Activated T-cell treated with anti-CD3 and anti-CD28 coated beads for 24 hours (primary cell): ENCODE measurements around the gene MYG1.
"Not testable (repeated sequence)": the region's sequence is repeated elsewhere in the genome, so short reads cannot be mapped to it uniquely, and the experiment has no call there.

ENCODE experiments used
- DNase-seq: peaks from one replicate; pipeline ENCODE4 v3.0.0-alpha.2; 2020; ENCODE audit warnings: low read depth

Gene MYG1

GRCh38 chr12:53287741-53288216 lies 11.7 kb upstream of the MYG1 start:
- peak; percentile 57 for DNase-seq

DNA sequence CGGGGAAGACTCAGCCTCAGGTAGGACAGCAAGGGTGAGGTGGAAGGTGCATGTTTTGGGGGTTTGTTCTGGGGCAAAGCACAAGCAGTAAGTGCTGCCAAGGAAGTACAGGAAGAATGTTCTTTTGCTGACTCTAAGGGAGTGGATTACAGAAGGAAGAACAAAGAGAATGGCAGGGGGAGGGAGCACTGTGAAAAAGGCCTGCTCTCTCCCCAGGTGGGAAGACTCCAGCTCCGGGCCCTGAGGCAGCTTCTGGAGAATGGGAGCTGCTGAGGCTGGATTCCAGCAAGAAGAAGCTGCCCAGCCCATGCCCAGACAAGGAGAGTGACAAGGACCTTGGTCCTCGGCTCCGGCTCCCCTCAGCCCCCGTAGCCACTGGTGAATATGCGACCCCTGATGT lies 11.2 kb upstream of the MYG1 start:
- no peak for DNase-seq

- no peak for DNase-seq
Measured at GRCh38 chr12:53289891-53290290, 9.6 kb upstream of the MYG1 start.

- no peak for DNase-seq
Measured at GRCh38 chr12:53290661-53291060, 8.8 kb upstream of the MYG1 start.

DNA sequence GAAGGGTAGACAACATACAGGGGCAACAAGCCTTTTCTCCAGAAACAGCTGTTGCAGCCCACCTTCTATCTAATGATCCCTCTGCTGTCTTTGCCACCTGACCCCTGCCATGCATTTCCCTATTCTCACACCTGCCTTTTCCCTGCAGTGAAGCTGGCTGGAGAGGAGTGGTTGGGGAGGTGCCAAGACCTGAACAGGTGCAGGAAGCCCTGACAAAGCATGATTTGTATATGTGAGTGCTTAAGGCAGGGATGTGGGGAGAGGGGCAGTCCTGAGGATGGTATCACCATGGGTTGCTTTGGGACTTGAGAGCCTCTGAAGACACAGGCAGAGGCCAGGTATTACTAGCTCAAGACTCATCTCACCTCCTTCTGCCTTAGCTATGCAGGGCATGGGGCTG lies 7.1 kb upstream of the MYG1 start:
- no peak for DNase-seq

GRCh38 chr12:53295070-53295890 lies 4.2 kb upstream of the MYG1 start, which contains the start of gene PFDN5:
TSS of gene PFDN5 (plus strand) at chr12:53295542. CDS start at chr12:53295568, 26 bp downstream.
- DNase-seq = peak; percentile 85

- no peak for DNase-seq
Measured at GRCh38 chr12:53295891-53296219, 3.6 kb upstream of the MYG1 start.

- not testable (repeated sequence) for DNase-seq
Measured at GRCh38 chr12:53297106-53297505, 2.4 kb upstream of the MYG1 start.

GRCh38 chr12:53298164-53298563 lies 1.3 kb upstream of the MYG1 start:
- no peak for DNase-seq

DNA sequence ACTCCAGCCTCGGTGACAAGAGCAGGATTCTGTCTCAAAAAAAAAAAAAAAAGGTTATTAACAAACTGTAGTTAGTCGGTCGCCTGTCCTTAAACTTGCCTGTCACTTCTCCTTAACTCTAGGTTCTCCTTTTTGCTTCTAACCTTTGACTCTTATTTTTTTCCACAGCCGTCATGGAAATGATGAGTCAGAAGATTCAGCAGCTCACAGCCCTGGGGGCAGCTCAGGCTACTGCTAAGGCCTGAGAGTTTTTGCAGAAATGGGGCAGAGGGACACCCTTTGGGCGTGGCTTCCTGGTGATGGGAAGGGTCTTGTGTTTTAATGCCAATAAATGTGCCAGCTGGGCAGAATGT lies 418 bp upstream of the MYG1 start:
- DNase-seq = peak; percentile 20

DNA sequence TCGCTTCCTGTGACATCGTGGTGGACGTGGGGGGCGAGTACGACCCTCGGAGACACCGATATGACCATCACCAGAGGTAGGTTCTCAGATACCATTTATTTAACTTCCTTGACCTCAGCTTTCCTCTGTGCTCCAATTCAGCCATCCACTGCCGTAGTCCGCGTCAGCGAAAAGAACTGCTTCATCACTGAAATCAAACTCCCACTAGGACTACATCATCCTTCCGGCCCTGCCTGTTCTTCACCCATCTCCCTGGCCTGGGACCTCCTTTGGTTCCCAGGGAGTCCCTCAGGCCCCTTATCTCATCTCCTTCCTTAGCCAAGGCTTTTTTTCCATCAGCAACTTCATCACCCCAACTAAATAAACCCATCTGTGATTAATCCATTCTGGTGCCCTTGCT lies 692 bp downstream of the MYG1 start:
- peak; percentile 5 for DNase-seq

DNA sequence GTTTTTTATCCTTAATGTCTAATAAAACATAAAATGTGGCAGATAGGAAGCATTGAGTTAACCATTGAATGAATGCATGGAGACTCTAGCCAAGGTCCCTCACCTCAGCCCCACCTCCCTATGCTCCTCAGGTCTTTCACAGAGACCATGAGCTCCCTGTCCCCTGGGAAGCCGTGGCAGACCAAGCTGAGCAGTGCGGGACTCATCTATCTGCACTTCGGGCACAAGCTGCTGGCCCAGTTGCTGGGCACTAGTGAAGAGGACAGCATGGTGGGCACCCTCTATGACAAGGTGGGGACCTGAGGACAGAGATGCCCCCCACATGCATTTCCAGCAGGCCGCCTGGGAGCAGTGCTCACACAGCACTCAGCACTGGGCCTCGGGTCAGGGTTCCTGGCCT lies 3.4 kb downstream of the MYG1 start:
- DNase-seq = no peak

- DNase-seq = no peak
Measured at GRCh38 chr12:53306826-53307225, 7.3 kb downstream of the MYG1 start.

GRCh38 chr12:53308276-53308675 lies 8.8 kb downstream of the MYG1 start:
- DNase-seq = no peak

DNA sequence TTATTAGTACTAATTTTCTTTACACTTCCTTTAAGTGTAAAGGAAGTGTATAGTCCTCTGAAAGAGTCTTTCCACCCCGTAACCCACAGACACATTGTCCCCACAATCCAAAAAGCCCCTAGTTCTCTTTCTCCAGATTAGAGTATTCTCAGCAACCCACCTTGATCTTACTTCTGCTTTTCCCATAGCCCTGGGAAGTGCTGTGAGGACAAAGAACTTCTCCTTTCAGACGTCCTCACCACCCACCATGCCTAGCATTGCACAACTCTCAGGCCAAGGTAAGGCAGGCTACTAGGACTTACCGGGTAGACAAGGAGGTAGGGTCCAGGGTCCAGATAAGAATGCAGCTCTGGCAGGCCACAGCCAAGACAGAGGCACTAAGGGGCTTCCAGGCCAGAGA lies 14.5 kb downstream of the MYG1 start:
- no peak for DNase-seq

DNA sequence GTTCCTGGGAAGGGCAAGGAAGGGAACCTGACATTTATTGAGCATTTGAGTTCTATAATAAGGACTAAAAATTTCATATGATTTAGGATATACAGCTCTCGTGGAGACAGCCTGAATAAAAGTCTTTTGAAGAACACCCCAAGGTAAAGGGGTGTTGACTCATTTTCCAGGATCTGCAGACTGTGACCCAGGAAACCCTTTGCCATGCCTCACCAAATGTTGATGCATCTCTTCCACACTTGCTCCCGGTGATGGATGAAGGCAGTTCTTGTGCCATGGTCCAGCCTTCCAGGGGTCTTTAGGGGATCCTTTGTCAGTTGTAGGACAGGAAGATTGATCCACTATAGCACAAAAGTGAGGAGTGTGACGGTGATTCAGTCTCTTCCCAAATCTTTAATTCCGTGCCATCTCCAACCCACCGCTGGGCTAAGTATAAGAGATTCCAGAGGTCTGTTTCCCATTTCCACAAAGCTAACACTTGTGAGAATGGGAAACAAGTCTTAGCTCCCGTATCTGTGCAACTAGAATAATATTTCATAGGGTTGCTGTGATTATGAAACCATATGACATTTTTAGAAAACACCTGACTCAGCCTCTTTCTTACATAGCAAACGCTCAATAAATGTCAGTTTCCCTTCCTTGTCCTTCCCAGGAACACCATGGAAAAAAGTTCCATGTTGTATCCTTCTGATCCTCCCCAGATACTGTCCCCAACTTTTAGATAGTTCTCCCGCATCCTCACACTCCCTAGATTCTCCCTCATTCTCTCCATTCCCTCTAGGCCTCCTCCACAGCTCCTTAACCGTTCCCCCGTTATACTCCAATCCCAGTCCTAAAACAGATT lies 21.1 kb downstream of the MYG1 start:
- no peak for DNase-seq

DNA sequence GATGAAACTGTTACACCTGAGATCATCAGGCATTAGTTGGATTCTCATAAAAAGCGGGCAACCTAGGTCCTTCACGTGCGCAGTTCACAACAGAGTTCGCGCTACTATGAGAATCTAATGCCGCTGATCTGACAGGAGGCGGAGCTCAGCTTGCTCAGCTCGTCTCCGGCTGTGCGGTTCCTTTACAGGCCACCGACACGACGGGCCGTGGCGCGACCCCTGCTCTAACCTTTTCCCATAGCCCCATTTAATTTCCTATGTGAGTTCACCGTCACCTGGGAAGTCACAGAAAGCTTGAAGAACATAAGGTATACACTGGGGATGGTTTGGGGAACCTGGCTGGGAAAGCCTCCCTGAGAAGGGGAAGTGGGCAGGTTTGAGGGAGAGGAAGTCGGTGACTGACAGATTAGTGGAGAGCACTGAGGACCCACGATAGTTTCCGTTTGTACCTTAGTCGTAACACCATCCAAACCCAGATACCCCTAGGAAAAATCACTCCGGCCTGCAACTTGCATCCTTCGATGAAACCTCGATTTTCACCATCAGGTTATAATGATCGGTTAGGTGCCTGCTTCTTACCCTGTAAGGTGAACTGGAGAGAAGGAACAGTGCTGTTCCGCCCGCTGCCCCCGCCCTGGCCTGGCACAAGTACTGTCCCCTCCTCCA lies 24.8 kb downstream of the MYG1 start:
- peak; percentile 55 for DNase-seq

DNA sequence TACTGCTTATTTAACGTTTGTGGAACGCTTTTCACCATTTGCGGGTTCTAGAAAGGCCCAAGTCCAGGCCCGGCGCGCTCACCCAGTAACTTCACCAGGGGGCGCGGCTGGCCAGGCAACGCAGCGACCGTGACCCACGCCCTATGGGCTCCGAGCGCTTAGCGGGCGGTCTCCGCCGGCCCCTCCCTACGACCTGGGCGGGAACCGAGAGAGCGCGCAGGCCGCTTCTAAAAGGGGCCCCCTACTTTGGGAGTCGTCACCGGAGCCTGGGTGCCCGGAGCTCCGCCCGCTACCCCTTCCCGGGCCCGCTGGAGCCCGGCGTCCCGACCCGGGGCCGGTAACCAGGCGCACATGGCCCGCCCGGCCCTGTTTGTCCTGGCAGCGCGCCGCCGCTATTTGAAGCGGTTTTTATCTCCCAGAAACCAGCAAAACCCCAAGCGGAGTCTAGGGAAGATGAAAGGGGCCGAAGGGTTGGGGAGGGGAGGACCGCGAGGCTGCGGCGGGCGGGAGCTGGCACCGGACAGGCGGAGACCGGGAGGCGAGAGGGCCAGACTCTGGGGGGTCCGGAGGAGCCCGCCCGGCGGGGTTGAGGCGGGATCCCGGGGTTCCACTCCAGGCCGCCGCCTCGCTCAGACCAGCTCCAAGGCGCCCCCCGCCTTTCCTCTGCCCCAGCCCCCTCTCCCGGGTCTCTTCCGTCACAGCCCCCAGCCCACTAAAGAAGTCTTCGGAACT lies 25.4 kb downstream of the MYG1 start:
- DNase-seq = peak; percentile 86

- no peak for DNase-seq
Measured at GRCh38 chr12:53325511-53326061, 26.1 kb downstream of the MYG1 start.

- DNase-seq = no peak
Measured at GRCh38 chr12:53326460-53327185, 27.1 kb downstream of the MYG1 start.

DNA sequence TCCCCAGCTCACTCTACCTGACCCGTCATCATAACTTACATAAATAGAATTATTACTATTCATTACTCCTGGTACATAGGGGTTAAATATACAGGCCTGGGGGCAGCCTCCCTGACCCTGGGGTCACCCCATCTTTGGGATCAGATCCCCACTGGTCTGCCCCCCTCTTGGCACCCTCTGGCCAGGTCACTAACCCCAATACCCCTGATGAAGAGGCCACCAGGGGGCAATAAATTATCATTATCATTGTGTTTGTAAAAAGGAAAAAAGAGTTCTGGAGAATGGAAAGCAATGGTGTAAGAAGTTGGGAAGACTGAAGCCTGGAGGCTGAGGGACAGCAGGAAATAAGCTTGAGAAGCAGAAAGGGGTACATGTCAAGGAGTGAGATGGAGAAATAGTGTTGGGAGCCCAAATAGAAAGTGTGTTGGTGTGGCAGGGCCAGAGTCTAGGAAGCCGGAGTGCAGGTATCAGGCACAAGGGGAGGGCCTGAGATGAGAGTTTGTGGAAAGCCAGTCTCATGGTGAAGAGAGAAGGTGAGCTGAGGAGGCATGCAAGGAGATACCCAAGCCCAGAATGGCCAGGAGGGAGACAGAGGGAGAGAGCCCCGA lies 28.0 kb downstream of the MYG1 start:
- no peak for DNase-seq
